Mesodermal cell (in vitro differentiated cells): ENCODE results near the gene AKR1C2.
"Not testable (repeated sequence)": the region's sequence is repeated elsewhere in the genome, so short reads cannot be mapped to it uniquely, and the experiment has no call there.

Experiments
- H3K27ac ChIP-seq: 2 replicates; pipeline ENCODE4 v1.7.0; 2013; ENCODE audit warnings: mild to moderate bottlenecking, low read depth, low read length, moderate library complexity; ENCODE audit not compliant: severe bottlenecking
- H3K36me3 ChIP-seq: 2 replicates; pipeline ENCODE4 v1.7.1; 2013; ENCODE audit warnings: mild to moderate bottlenecking, low read length, moderate library complexity; ENCODE audit not compliant: control insufficient read depth, insufficient read depth
- H3K4me1 ChIP-seq: one replicate; pipeline ENCODE4 v1.7.1; 2013; ENCODE audit warnings: mild to moderate bottlenecking, low read length; ENCODE audit not compliant: insufficient read depth, control insufficient read depth, poor library complexity, severe bottlenecking
- H3K4me3 ChIP-seq: 2 replicates; pipeline ENCODE4 v1.7.0; 2013; ENCODE audit warnings: low read length, control low read depth, mild to moderate bottlenecking; ENCODE audit not compliant: insufficient read depth, poor library complexity, severe bottlenecking; ENCODE audit errors: extremely low read depth
- H3K9me3 ChIP-seq: 2 replicates; pipeline ENCODE4 v1.7.1; 2013; ENCODE audit warnings: mild to moderate bottlenecking, low read length, moderate library complexity; ENCODE audit not compliant: control insufficient read depth
- WGBS, 2 experiments: methylation state at CpG; one replicate each; pipeline ENCODE4 v1.1.5; 2013; ENCODE audit warnings: missing lambda C conversion rate in 2 of 2; ENCODE audit not compliant: insufficient coverage in 2 of 2; 5-methylcytosine and 5-hydroxymethylcytosine counted together

Gene AKR1C2

GRCh38 chr10:5010043-5010442 is 6.4 kb upstream of the AKR1C2 start:
- H3K9me3 ChIP-seq, H3K4me3 ChIP-seq, H3K4me1 ChIP-seq, H3K36me3 ChIP-seq, H3K27ac ChIP-seq: not testable (repeated sequence)
- WGBS, 2 experiments, result no CpG with 5 or more reads among the region's 7 CpGs

DNA sequence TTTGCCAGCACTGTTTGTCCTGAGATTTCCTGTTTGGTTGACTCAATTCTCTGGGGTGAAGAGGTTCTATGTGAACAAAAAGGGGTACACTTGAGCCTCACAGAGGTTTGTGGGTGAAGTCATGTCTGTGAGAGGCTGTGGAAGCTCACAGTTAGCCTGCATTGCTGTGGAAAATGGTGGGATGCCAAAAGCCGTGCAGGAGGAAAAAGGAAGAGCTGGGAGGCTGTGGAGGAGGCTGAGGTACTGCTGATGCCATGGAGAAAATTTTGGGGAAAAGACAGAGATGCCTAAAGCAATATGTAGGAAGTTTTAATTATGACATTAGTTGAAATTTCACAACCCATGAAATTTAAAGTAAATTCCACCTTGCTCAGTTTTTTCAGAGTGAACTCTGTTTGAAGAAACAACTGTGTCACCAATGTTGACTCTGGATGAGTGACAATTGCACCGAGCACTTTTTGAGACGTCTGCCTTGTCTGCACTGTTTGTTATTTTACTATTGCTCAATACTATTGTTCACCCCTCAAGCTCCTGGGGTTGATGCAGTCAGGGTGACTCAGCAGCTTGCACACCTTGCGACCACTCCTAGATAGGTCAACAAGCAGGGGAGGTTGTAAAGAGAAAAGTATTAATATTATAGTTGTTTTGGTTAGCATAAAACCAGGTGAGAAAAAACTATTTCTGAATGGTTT is 5.3 kb upstream of the AKR1C2 start:
- H3K9me3 ChIP-seq, H3K27ac ChIP-seq, H3K36me3 ChIP-seq, H3K4me1 ChIP-seq, H3K4me3 ChIP-seq: not testable (repeated sequence)
- WGBS, 2 experiments, result 100% methylated on average over 1 of the region's 4 CpGs; no CpG with 5 or more reads in 1 of the 2 experiments

DNA sequence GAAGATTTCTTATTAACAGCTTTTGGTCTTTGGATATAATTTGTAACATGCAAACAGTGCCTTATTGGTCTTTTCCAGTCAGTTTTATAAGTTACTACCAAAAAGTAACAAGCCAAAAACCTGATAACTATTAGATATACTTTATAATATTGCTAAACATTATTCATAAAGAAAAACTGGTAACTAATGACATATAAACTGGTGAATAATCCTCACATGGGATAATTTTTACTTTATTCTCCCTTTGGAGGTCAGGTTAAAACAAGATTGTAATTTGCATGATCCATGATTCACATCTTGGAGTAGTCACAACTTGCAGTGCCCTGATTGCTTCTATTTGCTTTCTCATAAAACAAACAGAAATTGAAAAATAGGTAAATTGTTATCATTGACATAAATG is 844 bp upstream of the AKR1C2 start:
- H3K4me1 ChIP-seq, H3K9me3 ChIP-seq: not testable (repeated sequence)

GRCh38 chr10:5004030-5004385 is 351 bp upstream of the AKR1C2 start:
- H3K4me1 ChIP-seq, H3K36me3 ChIP-seq, H3K27ac ChIP-seq, H3K4me3 ChIP-seq, H3K9me3 ChIP-seq: not testable (repeated sequence)
- WGBS, 2 experiments, result no CpG with 5 or more reads among the region's 1 CpG

More for the DNA sequence above, 844 bp upstream of the AKR1C2 start:
- H3K4me3 ChIP-seq, H3K36me3 ChIP-seq, H3K27ac ChIP-seq: not testable (repeated sequence)

- H3K4me3 ChIP-seq, result no peak overlapping the region
- WGBS, 2 experiments, result no CpG with 5 or more reads among the region's 2 CpGs
- no peak overlapping the region for H3K27ac ChIP-seq
- H3K9me3 ChIP-seq, result no peaks in the 10 kb centered on the region
- H3K36me3 ChIP-seq, result no peaks in the 10 kb centered on the region
- no peaks in the 10 kb centered on the region for H3K4me1 ChIP-seq
These were observed 1.5 kb downstream of the AKR1C2 start for GRCh38 chr10:5002013-5002727.

DNA sequence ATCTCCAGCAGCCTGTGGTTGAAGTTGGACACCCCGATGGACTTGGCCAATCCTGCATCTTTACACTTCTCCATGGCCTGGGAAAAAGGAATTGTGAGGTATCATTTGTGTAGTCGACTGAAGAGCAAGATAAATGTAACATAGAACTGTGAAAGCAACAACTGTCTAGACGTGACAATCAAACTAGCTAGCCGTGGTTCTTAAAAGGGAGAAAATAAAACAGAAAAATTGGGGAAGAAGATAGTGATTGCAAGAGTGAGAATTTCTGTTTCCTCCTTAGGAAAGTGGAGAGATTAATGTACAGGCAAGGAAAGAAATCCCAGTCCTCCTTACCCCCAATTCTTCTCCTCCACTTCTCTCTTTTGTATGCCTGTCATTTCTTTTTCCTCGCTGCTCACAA is 5.0 kb downstream of the AKR1C2 start:
- Histone ChIP-seq H3K4me1 (no peaks in the 10 kb centered on the region), H3K36me3 (no peaks in the 10 kb centered on the region)
- WGBS, 2 experiments, result 77 to 86% methylated on average over 3 to 4 of the region's 5 CpGs

DNA sequence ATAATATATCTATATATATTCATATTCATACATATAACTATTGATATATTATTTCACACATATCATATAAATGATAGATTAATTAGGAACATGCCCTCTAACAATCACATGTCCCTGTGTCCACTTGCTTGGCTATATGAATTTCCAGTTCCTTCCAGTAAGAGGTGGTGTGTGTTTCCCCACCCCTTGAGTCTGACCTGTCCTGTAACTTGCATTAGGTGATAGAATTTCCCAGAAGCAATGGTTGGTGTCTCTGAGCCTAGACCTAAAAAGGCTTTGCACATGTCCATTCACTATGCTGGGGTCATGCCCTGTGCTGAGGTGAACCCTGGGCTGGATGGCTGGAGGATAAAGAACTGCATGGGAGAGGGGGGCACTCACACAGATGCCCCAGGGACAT is 9.4 kb downstream of the AKR1C2 start:
- not testable (repeated sequence) for H3K4me3 ChIP-seq, H3K27ac ChIP-seq, H3K4me1 ChIP-seq, H3K36me3 ChIP-seq, H3K9me3 ChIP-seq

More for the DNA sequence above, 5.0 kb downstream of the AKR1C2 start:
- H3K9me3 ChIP-seq, result no peaks in the 10 kb centered on the region
- no peak overlapping the region for H3K27ac ChIP-seq
- no peak overlapping the region for H3K4me3 ChIP-seq

- not testable (repeated sequence) for H3K4me3 ChIP-seq, H3K4me1 ChIP-seq, H3K27ac ChIP-seq, H3K36me3 ChIP-seq, H3K9me3 ChIP-seq
- 90% methylated on average over 6 to 7 of the region's 10 CpGs for WGBS, 2 experiments
These were observed 11.1 kb downstream of the AKR1C2 start for GRCh38 chr10:4992564-4992963.

DNA sequence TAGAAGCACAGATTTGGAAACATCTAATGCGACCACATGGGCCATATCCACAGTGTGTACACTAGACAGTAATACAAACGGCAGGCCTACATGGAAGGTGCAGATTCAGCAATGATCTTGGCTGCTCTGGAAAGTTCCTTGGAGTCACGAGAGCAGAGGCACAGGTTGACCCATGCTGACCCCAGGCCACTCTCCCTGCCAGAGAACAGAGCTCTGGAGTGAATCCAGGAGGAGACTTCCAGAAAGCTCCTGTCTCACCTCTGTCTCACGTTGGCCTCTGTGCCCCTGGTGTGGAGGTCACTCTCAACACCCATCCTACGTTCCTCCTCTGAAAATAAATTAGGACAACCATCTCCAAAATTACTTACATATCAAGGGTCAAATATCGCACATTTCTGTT is 12.2 kb downstream of the AKR1C2 start:
- 88 to 89% methylated on average over 1 of the region's 6 CpGs for WGBS, 2 experiments
- H3K36me3 ChIP-seq, result not testable (repeated sequence)

GRCh38 chr10:4990217-4990616 is 13.4 kb downstream of the AKR1C2 start:
- no CpG with 5 or more reads among the region's 2 CpGs for WGBS, 2 experiments
- Histone ChIP-seq H3K9me3 (no peaks in the 10 kb centered on the region), H3K36me3 (no peaks in the 10 kb centered on the region), H3K4me1 (no peaks in the 10 kb centered on the region), H3K27ac (no peak overlapping the region), H3K4me3 (no peak overlapping the region)

More for the DNA sequence above, 12.2 kb downstream of the AKR1C2 start:
- H3K4me3 ChIP-seq, H3K9me3 ChIP-seq, H3K27ac ChIP-seq, H3K4me1 ChIP-seq: not testable (repeated sequence)

- WGBS, 2 experiments, result 83 to 92% methylated on average over 2 to 5 of the region's 6 CpGs
- H3K36me3 ChIP-seq, H3K9me3 ChIP-seq, H3K27ac ChIP-seq, H3K4me1 ChIP-seq, H3K4me3 ChIP-seq: not testable (repeated sequence)
These were observed 15.5 kb downstream of the AKR1C2 start for GRCh38 chr10:4988000-4988641.
